Activated T-helper 9 cell treated with anti-CD3 and anti-CD28 coated beads, Interleukin-2, amount 50 U/mL, for 16 hours (primary cell): ENCODE results near the gene PFKFB4.

Source experiments
- DNase-seq: peaks from one replicate; pipeline ENCODE4 v3.0.0-alpha.2; 2020; ENCODE audit warnings: low read depth

The PFKFB4 gene

GRCh38 chr3:48584836-48585235 lies 28.2 kb upstream of the PFKFB4 start:
- no peak for DNase-seq

GRCh38 chr3:48581621-48582481 lies 25.2 kb upstream of the PFKFB4 start:
- DNase-seq = no peak

GRCh38 chr3:48576647-48577046 lies 20.0 kb upstream of the PFKFB4 start:
- no peak for DNase-seq

GRCh38 chr3:48575366-48575765 lies 18.8 kb upstream of the PFKFB4 start:
- DNase-seq = no peak

- DNase-seq = no peak
Measured at GRCh38 chr3:48573973-48574585, 17.5 kb upstream of the PFKFB4 start.

- DNase-seq = no peak
Measured at GRCh38 chr3:48572517-48572916, 15.9 kb upstream of the PFKFB4 start.

- no peak for DNase-seq
Measured at GRCh38 chr3:48571938-48572337, 15.3 kb upstream of the PFKFB4 start.

- DNase-seq = no peak
Measured at GRCh38 chr3:48569808-48570450, 13.3 kb upstream of the PFKFB4 start.

GRCh38 chr3:48569400-48569799 lies 12.8 kb upstream of the PFKFB4 start:
- no peak for DNase-seq

GRCh38 chr3:48568476-48568875 lies 11.9 kb upstream of the PFKFB4 start:
- DNase-seq = no peak

GRCh38 chr3:48567500-48567899 lies 10.9 kb upstream of the PFKFB4 start:
- no peak for DNase-seq

GRCh38 chr3:48567090-48567489 lies 10.5 kb upstream of the PFKFB4 start:
- no peak for DNase-seq

GRCh38 chr3:48566401-48566760 lies 9.8 kb upstream of the PFKFB4 start:
- DNase-seq = no peak

- no peak for DNase-seq
Measured at GRCh38 chr3:48565591-48566400, 9.2 kb upstream of the PFKFB4 start.

- no peak for DNase-seq
Measured at GRCh38 chr3:48565186-48565585, 8.6 kb upstream of the PFKFB4 start.

GRCh38 chr3:48564667-48565066 lies 8.1 kb upstream of the PFKFB4 start:
- no peak for DNase-seq

GRCh38 chr3:48564022-48564421 lies 7.4 kb upstream of the PFKFB4 start:
- no peak for DNase-seq

GRCh38 chr3:48563382-48563918 lies 6.8 kb upstream of the PFKFB4 start, which contains the start of gene UCN2:
TSS of gene UCN2 (minus strand) at chr3:48563781. CDS start at chr3:48563124, 657 bp downstream.
- DNase-seq = no peak

- DNase-seq = no peak
Measured at GRCh38 chr3:48562367-48563095, 5.9 kb upstream of the PFKFB4 start.

GRCh38 chr3:48561045-48561736 lies 4.6 kb upstream of the PFKFB4 start:
- DNase-seq = no peak

- DNase-seq = no peak
Measured at GRCh38 chr3:48560648-48561018, 4.0 kb upstream of the PFKFB4 start.
